ENCODE measurements around the gene C6. TPM values are rescaled to one million over a fixed set of nuclear protein-coding genes. Genes with fewer than 3 reads are reported as not detected.

The C6 gene
- total and polyA plus RNA-seq, 10 of the 15 experiments (the other 5 are each of a cell fraction or from before 2014, with no cell fraction given), result 0.31 TPM; not detected in 9

- TF ChIP-seq CREB1 (IDR thresholded peaks at IDR 0.05; ENCODE audit: low read depth), result no peak
- no peak for TF ChIP-seq IRF4 (IDR thresholded peaks at IDR 0.05; ENCODE audit: low read depth, low read length)
- TF ChIP-seq IKZF2 (IDR thresholded peaks at IDR 0.05), result no peak
- TF ChIP-seq CEBPB (IDR thresholded peaks at IDR 0.05; ENCODE audit: borderline replicate concordance in 1 of 2, low read depth in 2 of 2, low read length in 2 of 2), result no peak
- TF ChIP-seq POLR2AphosphoS2 (IDR thresholded peaks at IDR 0.05; ENCODE audit: low read depth, low read length), result no peak
- no peak for TF ChIP-seq SREBF2 (IDR thresholded peaks at IDR 0.05; ENCODE audit: low read length)
- no peak for TF ChIP-seq PAX5 (IDR thresholded peaks at IDR 0.05; ENCODE audit: borderline replicate concordance, low read depth, low read length)
These were observed 64.9 kb downstream of the C6 start (continued) for GRCh38 chr5:41148448-41148847.

GRCh38 chr5:41145306-41145705 lies 68.0 kb downstream of the C6 start:
- RAD21 ChIA-PET (ENCODE audit: unreplicated experiment), result no interaction called here
- in situ Hi-C loops (cut with MboI), result no loop called here
- TF ChIP-seq SUZ12 (IDR thresholded peaks at IDR 0.05; ENCODE audit: unreplicated experiment) (no peak), MTA3 (IDR thresholded peaks at IDR 0.05; ENCODE audit: borderline replicate concordance, low read length) (no peak), CHD2 (IDR thresholded peaks at IDR 0.05; ENCODE audit: borderline replicate concordance, low read depth, low read length) (no peak), NR2F1 (conservative IDR thresholded peaks at IDR 0.05) (no peak), ZNF687 (IDR thresholded peaks at IDR 0.05) (no peak), SUPT20H (IDR thresholded peaks at IDR 0.05; ENCODE audit: borderline replicate concordance, control insufficient read depth, low read depth, low read length) (no peak), ZZZ3 (IDR thresholded peaks at IDR 0.05; ENCODE audit: control insufficient read depth, insufficient read length, low read depth) (no peak), CREM (IDR thresholded peaks at IDR 0.05; ENCODE audit: low read depth) (no peak), CHD1 (IDR thresholded peaks at IDR 0.05; ENCODE audit: low read depth, low read length) (no peak)
- no peaks in the 10 kb centered on the region for H3K36me3 ChIP-seq (ENCODE audit: control insufficient read depth in 2 of 2, insufficient read depth in 2 of 2, low read length in 1 of 2)
- H3K27me3 ChIP-seq (replicated peaks in 1 of 2; ENCODE audit: control insufficient read depth in 2 of 2, insufficient read depth in 2 of 2, low read length in 1 of 2), result no peaks in the 10 kb centered on the region
- POLR2A ChIA-PET, result no interaction called here
- H3K4me1 ChIP-seq (ENCODE audit: control insufficient read depth, insufficient read depth, low read length), result no peaks in the 10 kb centered on the region
- no peaks in the 10 kb centered on the region for H3K79me2 ChIP-seq (ENCODE audit: control insufficient read depth, insufficient read depth, low read length)
- SMC1A ChIA-PET (ENCODE audit: uncharacterized antibody, unreplicated experiment), result no interaction called here
- H2AFZ ChIP-seq (ENCODE audit: control insufficient read depth, low read depth, low read length), result no peak overlapping the region
- no TSS peak for BruUV-seq (replicated peaks)
- CTCF ChIA-PET, result no interaction called here
- no peaks in the 10 kb centered on the region for H4K20me1 ChIP-seq (ENCODE audit: control insufficient read depth, insufficient read depth)
- H3K4me3 ChIP-seq, result no peak overlapping the region
- intact Hi-C loops (cut with micrococcal nuclease; ENCODE audit: unreplicated experiment), result no loop called here
- no peak for FAIRE-seq
- no peak overlapping the region for H3K27ac ChIP-seq (ENCODE audit: control insufficient read depth, insufficient read depth)
- H3K9ac ChIP-seq (ENCODE audit: control insufficient read depth, insufficient read depth, low read length), result no peak overlapping the region
- DNase-seq (ENCODE audit: low read depth, low spot score), result no peak
- 43% methylated on average over 5 of the region's 5 CpGs for WGBS (ENCODE audit: insufficient coverage, insufficient replicate concordance, low lambda C conversion rate, missing lambda C conversion rate)
- ATAC-seq, result no peak
- H3K9me3 ChIP-seq (replicated peaks; ENCODE audit: control insufficient read depth, insufficient read depth, low read length), result no peaks in the 10 kb centered on the region
- H3K4me2 ChIP-seq (ENCODE audit: control insufficient read depth, insufficient read depth), result no peak overlapping the region
